H1 (cell line): Measurements from ENCODE around the gene DOCK1.

Experiments used
- ASH2L ChIP-seq: fragments of 200-600, 300-600 bp; sonication (generic); IDR thresholded peaks from one replicate; pipeline ENCODE4 v1.7.1; 2017; ENCODE audit warnings: low read length
- CTCF ChIP-seq, 3 experiments: IDR thresholded peaks; 1 replicate in 2 of 3; 2 replicates in 1 of 3; pipeline versions ENCODE4 v1.5.1 to v1.6.1; 2011; ENCODE audit warnings: low read length in 3 of 3, mild to moderate bottlenecking in 3 of 3, inconsistent platforms in 2 of 3, low read depth in 1 of 3, moderate library complexity in 1 of 3; ENCODE audit not compliant: insufficient read depth in 1 of 3; ENCODE audit errors: control extremely low read depth in 1 of 3
- EP300 ChIP-seq, 2 experiments: IDR thresholded peaks; 1 replicate in 1 of 2; 2 replicates in 1 of 2; pipeline ENCODE4 v1.6.1; 2011 to 2012; ENCODE audit warnings: low read depth in 2 of 2, low read length in 2 of 2, mild to moderate bottlenecking in 2 of 2, borderline replicate concordance in 1 of 2, inconsistent platforms in 1 of 2, moderate library complexity in 1 of 2
- GTF2F1 ChIP-seq: IDR thresholded peaks from 2 replicates; pipeline ENCODE4 v1.6.1; 2012; ENCODE audit warnings: low read depth, low read length, improper control_type of control experiment, borderline replicate concordance
- POLR2A ChIP-seq, 2 experiments: IDR thresholded peaks; 1 replicate in 1 of 2; 2 replicates in 1 of 2; pipeline ENCODE4 v1.6.1; 2011; ENCODE audit warnings: low read depth in 2 of 2, low read length in 2 of 2, mild to moderate bottlenecking in 2 of 2; ENCODE audit errors: control extremely low read depth in 1 of 2
- TF ChIP-seq, protein P1 (sequence below): IDR thresholded peaks from 2 replicates; pipeline ENCODE4 v1.6.1; 2011; ENCODE audit warnings: low read length, improper control_type of control experiment

DNA sequence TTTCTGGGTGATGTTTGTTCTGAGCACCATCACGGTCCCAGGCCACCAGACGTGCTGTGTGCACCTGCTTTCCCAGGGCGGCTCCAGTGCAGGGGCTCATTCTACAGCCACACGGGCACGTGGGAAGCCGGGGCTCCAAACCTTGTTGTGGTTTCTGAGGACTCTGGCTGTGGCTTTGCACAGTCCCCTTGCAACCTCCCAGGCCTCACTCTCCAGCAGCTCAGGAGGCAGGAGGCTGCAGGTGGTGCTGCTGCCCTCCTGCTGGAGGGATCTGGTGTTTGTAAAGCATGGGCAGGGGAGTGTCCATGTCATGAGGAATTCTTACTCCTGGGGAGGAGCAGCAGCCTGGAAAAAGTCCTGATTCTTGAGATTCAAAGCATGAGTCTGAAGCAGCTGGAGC is 236.9 kb downstream of the DOCK1 start:
- TF ChIP-seq, protein P1, sequence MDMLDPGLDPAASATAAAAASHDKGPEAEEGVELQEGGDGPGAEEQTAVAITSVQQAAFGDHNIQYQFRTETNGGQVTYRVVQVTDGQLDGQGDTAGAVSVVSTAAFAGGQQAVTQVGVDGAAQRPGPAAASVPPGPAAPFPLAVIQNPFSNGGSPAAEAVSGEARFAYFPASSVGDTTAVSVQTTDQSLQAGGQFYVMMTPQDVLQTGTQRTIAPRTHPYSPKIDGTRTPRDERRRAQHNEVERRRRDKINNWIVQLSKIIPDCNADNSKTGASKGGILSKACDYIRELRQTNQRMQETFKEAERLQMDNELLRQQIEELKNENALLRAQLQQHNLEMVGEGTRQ, result no peak
- TF ChIP-seq CTCF (IDR thresholded peaks at IDR 0.05; ENCODE audit: control extremely low read depth in 1 of 3, insufficient read depth in 1 of 3, low read depth in 1 of 3, low read length in 3 of 3) (peak in 2 of 3 experiments; percentile 6 to 25; a peak in 2 of 4 replicates), POLR2A (IDR thresholded peaks at IDR 0.05; ENCODE audit: control extremely low read depth in 1 of 2, low read depth in 2 of 2, low read length in 2 of 2) (no peak), EP300 (IDR thresholded peaks at IDR 0.05; ENCODE audit: borderline replicate concordance in 1 of 2, low read depth in 2 of 2, low read length in 2 of 2) (no peak), ASH2L (no peak), GTF2F1 (no peak)
